Neural cell (in vitro differentiated cells): Measurements from ENCODE around the gene MYH6. TPM values are rescaled to one million over a fixed set of nuclear protein-coding genes. Genes with fewer than 3 reads are reported as not detected.
A peak's percentile ranks its signal among the peaks of the same experiment; 100 is the strongest.

Experiments used
- H2AFZ ChIP-seq: fragments of 200-600, 300-800 bp; sonication (generic), shearing (Covaris generic); 2 replicates; pipeline ENCODE4 v1.6.0; 2014; ENCODE audit warnings: low read depth, mild to moderate bottlenecking, antibody characterized with exemption, low read length, moderate library complexity
- H3F3A ChIP-seq: fragments of 200-600 bp; shearing (Covaris generic); 2 replicates; pipeline ENCODE4 v1.6.1; 2016; ENCODE audit warnings: mild to moderate bottlenecking, moderate library complexity, mixed read lengths, antibody characterized with exemption, low read length; ENCODE audit not compliant: insufficient read depth, poor library complexity, severe bottlenecking
- H3K27ac ChIP-seq: fragments of 200-600, 300-800 bp; sonication (generic), shearing (Covaris generic); 2 replicates; pipeline ENCODE4 v1.5.1; 2014; ENCODE audit warnings: mild to moderate bottlenecking, low read length, moderate library complexity
- H3K27me3 ChIP-seq: fragments of 300-800, 200-600 bp; sonication (generic), shearing (Covaris generic); 2 replicates; pipeline ENCODE4 v1.6.0; 2014; ENCODE audit warnings: mild to moderate bottlenecking, low read depth, low read length, moderate library complexity; ENCODE audit not compliant: insufficient read depth
- H3K36me3 ChIP-seq: fragments of 300-800, 200-600 bp; sonication (generic), shearing (Covaris generic); 2 replicates; pipeline ENCODE4 v1.5.1; 2014; ENCODE audit warnings: mild to moderate bottlenecking, antibody characterized with exemption, low read length, moderate library complexity; ENCODE audit not compliant: insufficient read depth
- H3K4me2 ChIP-seq: fragments of 300-800, 200-600 bp; sonication (generic), shearing (Covaris generic); 2 replicates; pipeline ENCODE4 v1.6.0; 2014; ENCODE audit warnings: mild to moderate bottlenecking, low read length
- H3K4me3 ChIP-seq: fragments of 300-800, 200-600 bp; sonication (generic), shearing (Covaris generic); 2 replicates; pipeline ENCODE4 v1.5.1; 2014; ENCODE audit warnings: mild to moderate bottlenecking, low read length, moderate library complexity
- H3K79me2 ChIP-seq: fragments of 200-600 bp; shearing (Covaris generic); replicated peaks from 2 replicates; pipeline ENCODE4 v1.6.0; 2014; ENCODE audit warnings: mild to moderate bottlenecking, low read length, moderate library complexity; ENCODE audit not compliant: insufficient read depth
- H3K9ac ChIP-seq: fragments of 300-800, 200-600 bp; sonication (generic), shearing (Covaris generic); 2 replicates; pipeline ENCODE4 v1.6.1; 2016; ENCODE audit warnings: mild to moderate bottlenecking, low read length, mixed read lengths
- H3K9me2 ChIP-seq: fragments of 200-600 bp; shearing (Covaris generic); 2 replicates; pipeline ENCODE4 v1.6.1; 2016; ENCODE audit warnings: mild to moderate bottlenecking, low read length, mixed read lengths; ENCODE audit not compliant: insufficient read depth
- H3K9me3 ChIP-seq: fragments of 200-600, 300-800 bp; sonication (generic), shearing (Covaris generic); 2 replicates; pipeline ENCODE4 v1.6.1; 2016; ENCODE audit warnings: mild to moderate bottlenecking, mixed run types, low read length, moderate library complexity, mixed read lengths
- H4K20me1 ChIP-seq: fragments of 200-600 bp; shearing (Covaris generic); 2 replicates; pipeline ENCODE4 v1.6.1; 2016; ENCODE audit warnings: mild to moderate bottlenecking, mixed run types; ENCODE audit not compliant: insufficient read depth
- EP300 ChIP-seq: fragments of 450-650 bp; conservative IDR thresholded peaks from 2 replicates; pipeline ENCODE4 v1.6.1; 2014; ENCODE audit warnings: antibody characterized with exemption, mild to moderate bottlenecking, moderate library complexity; ENCODE audit not compliant: poor library complexity, severe bottlenecking
- EZH2 ChIP-seq: fragments of 200-600, 300-800 bp; shearing (Covaris generic), sonication (generic); IDR thresholded peaks from 2 replicates; pipeline ENCODE4 v1.6.1; 2014; ENCODE audit warnings: antibody characterized with exemption, low read length, borderline replicate concordance, mild to moderate bottlenecking; ENCODE audit not compliant: insufficient read depth, poor library complexity, severe bottlenecking
- MXI1 ChIP-seq: fragments of 450-650 bp; conservative IDR thresholded peaks from 2 replicates; pipeline ENCODE4 v1.6.1; 2014; ENCODE audit warnings: antibody characterized with exemption, mild to moderate bottlenecking; ENCODE audit not compliant: poor library complexity, severe bottlenecking
- POLR2AphosphoS5 ChIP-seq: IDR thresholded peaks from 2 replicates; pipeline ENCODE4 v1.6.1; 2012
- RAD21 ChIP-seq: fragments of 450-650 bp; conservative IDR thresholded peaks from 2 replicates; pipeline ENCODE4 v1.6.1; 2014; ENCODE audit warnings: antibody characterized with exemption, mild to moderate bottlenecking, moderate library complexity
- SMC3 ChIP-seq: fragments of 450-650 bp; conservative IDR thresholded peaks from 2 replicates; pipeline ENCODE4 v1.6.1; 2014; ENCODE audit warnings: antibody characterized with exemption, mild to moderate bottlenecking, moderate library complexity; ENCODE audit not compliant: poor library complexity
- TAF1 ChIP-seq: IDR thresholded peaks from 2 replicates; pipeline ENCODE4 v1.6.1; 2012; ENCODE audit warnings: low read depth
- polyA plus RNA-seq: library from polyadenylated mRNA; depleted of rRNA; stranded (reverse); fragments of >200 nt; gene quantifications from 2 replicates; pipeline ENCODE4 v1.2.3, GENCODE V29; 2014
- TF ChIP-seq, protein P1 (sequence below): fragments of 450-650 bp; IDR thresholded peaks from 2 replicates; pipeline ENCODE4 v1.5.1; 2014; ENCODE audit warnings: antibody characterized with exemption, mild to moderate bottlenecking, moderate library complexity; ENCODE audit not compliant: poor library complexity, severe bottlenecking
- TF ChIP-seq, protein P2 (sequence below): IDR thresholded peaks from 2 replicates; pipeline ENCODE4 v1.6.1; 2012; ENCODE audit warnings: borderline replicate concordance

The MYH6 gene
- polyA plus RNA-seq, 1 donor from 2014 or later: not detected

DNA sequence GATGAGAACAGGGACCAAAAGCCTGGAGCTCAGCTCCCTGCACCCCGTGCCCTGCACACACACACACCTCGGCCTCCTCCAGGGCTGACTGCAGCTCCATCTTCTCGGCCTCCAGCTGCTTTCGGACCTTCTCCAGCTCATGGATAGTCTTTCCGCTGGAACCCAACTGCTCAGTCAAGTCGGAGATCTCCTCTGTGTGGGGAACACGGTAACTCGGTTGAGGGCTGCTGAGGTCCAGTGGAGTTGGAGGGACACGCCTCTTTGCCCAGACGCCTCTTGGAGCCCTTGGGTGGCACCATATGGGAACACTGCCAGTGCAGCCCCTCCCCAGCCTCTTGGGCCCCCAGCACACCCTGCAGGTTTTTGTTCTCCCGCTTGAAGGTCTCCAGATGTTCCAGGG lies 8.7 kb upstream of the MYH6 start:
- Histone ChIP-seq H2AFZ (no peak overlapping the region), H3K9me2 (no peaks in the 10 kb centered on the region), H3K27me3 (no peaks in the 10 kb centered on the region), H3K4me3 (peak overlapping the region; percentile 21), H3K9ac (peak overlapping the region; percentile 34), H3K27ac (peak overlapping the region; percentile 60), H4K20me1 (no peaks in the 10 kb centered on the region), H3K9me3 (no peaks in the 10 kb centered on the region), H3K4me2 (no peak overlapping the region), H3K79me2 (no peaks in the 10 kb centered on the region), H3F3A (no peaks in the 10 kb centered on the region), H3K36me3 (no peaks in the 10 kb centered on the region)
- no peak for TF ChIP-seq EZH2
- TF ChIP-seq, protein P1, sequence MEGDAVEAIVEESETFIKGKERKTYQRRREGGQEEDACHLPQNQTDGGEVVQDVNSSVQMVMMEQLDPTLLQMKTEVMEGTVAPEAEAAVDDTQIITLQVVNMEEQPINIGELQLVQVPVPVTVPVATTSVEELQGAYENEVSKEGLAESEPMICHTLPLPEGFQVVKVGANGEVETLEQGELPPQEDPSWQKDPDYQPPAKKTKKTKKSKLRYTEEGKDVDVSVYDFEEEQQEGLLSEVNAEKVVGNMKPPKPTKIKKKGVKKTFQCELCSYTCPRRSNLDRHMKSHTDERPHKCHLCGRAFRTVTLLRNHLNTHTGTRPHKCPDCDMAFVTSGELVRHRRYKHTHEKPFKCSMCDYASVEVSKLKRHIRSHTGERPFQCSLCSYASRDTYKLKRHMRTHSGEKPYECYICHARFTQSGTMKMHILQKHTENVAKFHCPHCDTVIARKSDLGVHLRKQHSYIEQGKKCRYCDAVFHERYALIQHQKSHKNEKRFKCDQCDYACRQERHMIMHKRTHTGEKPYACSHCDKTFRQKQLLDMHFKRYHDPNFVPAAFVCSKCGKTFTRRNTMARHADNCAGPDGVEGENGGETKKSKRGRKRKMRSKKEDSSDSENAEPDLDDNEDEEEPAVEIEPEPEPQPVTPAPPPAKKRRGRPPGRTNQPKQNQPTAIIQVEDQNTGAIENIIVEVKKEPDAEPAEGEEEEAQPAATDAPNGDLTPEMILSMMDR: no peak
- TF ChIP-seq, protein P2, sequence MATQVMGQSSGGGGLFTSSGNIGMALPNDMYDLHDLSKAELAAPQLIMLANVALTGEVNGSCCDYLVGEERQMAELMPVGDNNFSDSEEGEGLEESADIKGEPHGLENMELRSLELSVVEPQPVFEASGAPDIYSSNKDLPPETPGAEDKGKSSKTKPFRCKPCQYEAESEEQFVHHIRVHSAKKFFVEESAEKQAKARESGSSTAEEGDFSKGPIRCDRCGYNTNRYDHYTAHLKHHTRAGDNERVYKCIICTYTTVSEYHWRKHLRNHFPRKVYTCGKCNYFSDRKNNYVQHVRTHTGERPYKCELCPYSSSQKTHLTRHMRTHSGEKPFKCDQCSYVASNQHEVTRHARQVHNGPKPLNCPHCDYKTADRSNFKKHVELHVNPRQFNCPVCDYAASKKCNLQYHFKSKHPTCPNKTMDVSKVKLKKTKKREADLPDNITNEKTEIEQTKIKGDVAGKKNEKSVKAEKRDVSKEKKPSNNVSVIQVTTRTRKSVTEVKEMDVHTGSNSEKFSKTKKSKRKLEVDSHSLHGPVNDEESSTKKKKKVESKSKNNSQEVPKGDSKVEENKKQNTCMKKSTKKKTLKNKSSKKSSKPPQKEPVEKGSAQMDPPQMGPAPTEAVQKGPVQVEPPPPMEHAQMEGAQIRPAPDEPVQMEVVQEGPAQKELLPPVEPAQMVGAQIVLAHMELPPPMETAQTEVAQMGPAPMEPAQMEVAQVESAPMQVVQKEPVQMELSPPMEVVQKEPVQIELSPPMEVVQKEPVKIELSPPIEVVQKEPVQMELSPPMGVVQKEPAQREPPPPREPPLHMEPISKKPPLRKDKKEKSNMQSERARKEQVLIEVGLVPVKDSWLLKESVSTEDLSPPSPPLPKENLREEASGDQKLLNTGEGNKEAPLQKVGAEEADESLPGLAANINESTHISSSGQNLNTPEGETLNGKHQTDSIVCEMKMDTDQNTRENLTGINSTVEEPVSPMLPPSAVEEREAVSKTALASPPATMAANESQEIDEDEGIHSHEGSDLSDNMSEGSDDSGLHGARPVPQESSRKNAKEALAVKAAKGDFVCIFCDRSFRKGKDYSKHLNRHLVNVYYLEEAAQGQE: no peak
- no peak for TF ChIP-seq EP300
- no peak for TF ChIP-seq SMC3
- no peak for TF ChIP-seq MXI1
- no peak for TF ChIP-seq TAF1
- TF ChIP-seq POLR2AphosphoS5: no peak
- TF ChIP-seq RAD21: no peak

DNA sequence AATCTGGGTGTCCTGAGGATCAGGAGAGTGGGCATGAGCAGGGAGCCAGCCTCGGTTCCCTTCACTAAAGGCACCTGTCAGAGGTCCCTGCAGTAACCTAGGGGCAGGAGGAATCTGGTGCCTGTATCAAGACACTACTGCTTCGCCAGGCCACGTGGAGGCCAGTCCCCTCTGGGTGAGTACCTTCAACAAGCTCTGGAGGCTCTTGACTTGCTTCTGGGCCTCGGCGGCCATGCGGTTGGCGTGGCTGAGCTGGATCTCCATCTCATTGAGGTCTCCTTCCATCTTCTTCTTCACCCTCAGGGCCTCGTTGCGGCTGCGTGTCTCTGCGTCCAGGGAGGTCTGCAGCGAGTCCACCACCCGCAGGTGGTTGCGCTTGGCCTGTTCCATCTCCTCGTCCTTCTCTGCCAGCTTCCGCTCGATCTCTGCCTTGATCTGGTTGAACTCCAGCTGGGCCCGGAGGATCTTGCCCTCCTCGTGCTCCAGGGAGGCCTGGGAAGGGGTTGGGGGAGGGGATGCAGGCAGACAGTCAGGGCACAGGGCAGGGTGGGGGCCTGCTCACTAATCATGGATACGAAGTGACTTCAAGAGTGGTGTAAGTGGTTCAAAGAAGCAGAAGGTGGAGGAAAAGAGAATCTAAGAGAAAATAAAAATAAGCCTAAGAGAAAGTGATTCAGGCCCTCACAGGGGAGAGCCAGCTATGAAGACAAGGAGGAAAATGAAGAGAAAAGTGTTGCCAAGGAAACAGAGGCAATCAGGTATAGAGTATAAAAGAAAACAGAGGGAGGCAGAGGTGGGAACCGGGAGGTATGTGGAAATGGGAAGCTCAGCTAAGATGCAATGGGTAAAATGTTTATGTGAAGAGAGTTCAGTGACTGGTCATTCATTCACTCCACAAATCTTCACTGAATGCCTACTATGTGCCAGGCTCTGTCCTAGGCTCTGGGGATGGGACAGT lies 8.0 kb upstream of the MYH6 start:
- TF ChIP-seq TAF1: no peak
- TF ChIP-seq, protein P1: no peak
- TF ChIP-seq EP300: no peak
- no peak for TF ChIP-seq EZH2
- TF ChIP-seq RAD21: no peak
- TF ChIP-seq SMC3: no peak
- TF ChIP-seq, protein P2: no peak
- no peak for TF ChIP-seq MXI1
- Histone ChIP-seq H3F3A (no peaks in the 10 kb centered on the region), H3K4me2 (no peak overlapping the region), H3K9me2 (no peaks in the 10 kb centered on the region), H3K27me3 (no peaks in the 10 kb centered on the region), H3K36me3 (no peaks in the 10 kb centered on the region), H4K20me1 (no peaks in the 10 kb centered on the region), H3K79me2 (no peaks in the 10 kb centered on the region), H3K27ac (peak overlapping the region; percentile 60), H3K9ac (peak overlapping the region; percentile 34), H3K9me3 (no peaks in the 10 kb centered on the region), H3K4me3 (peak overlapping the region; percentile 21), H2AFZ (peak overlapping the region; percentile 12)
